HG03575 (cell line): ENCODE data around the gene DHX8.
"Not testable (repeated sequence)": the region's sequence is repeated elsewhere in the genome, so short reads cannot be mapped to it uniquely, and the experiment has no call there.

Experiments
- ATAC-seq: cut with Tn5 transposase; IDR thresholded peaks from one replicate; pipeline ENCODE4 v1.9.1; 2021; ENCODE audit not compliant: unreplicated experiment, insufficient number of reproducible peaks, low FRiP score; ENCODE audit errors: extremely low read depth

Gene DHX8

GRCh38 chr17:43457362-43457692 lies 26.4 kb upstream of the DHX8 start:
- no peak for ATAC-seq

DNA sequence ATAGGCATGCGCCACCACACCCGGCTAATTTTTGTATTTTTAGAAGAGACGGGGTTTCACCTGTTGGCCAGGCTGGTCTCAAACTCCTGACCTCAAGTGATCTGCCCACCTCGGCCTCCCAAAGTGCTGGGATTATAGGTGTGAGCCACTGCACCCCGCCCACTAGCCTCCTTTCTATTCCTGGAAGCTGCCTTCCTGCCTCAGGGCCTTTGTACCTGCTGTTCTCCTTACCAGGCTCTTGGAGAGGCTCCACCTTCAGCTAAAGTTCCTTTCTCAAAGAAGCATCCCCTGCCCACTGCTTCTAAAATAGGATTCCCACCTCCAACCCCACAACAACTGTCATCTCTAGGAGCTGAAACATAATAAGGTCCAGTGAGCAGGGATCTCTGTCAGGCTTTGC lies 23.9 kb upstream of the DHX8 start:
- not testable (repeated sequence) for ATAC-seq

- no peak for ATAC-seq
Observed at GRCh38 chr17:43461185-43461584, 22.6 kb upstream of the DHX8 start.

- not testable (repeated sequence) for ATAC-seq
Observed at GRCh38 chr17:43462569-43462968, 21.2 kb upstream of the DHX8 start.

GRCh38 chr17:43463241-43463640 lies 20.5 kb upstream of the DHX8 start:
- no peak for ATAC-seq

- ATAC-seq = no peak
Observed at GRCh38 chr17:43464046-43464445, 19.7 kb upstream of the DHX8 start.

DNA sequence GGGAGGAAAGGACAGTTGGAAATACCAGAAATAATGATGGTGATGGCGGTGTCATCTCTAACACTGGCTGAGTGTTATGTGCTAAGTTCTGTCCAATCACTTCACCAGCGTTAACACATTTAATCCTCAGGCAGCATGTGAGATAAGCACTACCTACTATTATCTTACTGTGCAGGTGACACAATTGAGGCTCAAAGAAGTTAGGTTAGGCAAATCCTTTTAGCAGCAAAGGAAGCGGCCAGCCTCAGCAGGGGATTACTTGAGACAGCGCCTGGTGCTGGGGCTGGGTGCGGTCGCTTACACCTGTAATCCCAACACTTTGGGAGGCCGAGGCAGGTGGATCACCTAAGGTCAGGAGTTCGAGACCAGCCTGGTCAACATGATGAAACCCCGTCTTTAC lies 18.7 kb upstream of the DHX8 start:
- ATAC-seq = no peak

GRCh38 chr17:43467981-43468581 lies 15.7 kb upstream of the DHX8 start:
- no peak for ATAC-seq

DNA sequence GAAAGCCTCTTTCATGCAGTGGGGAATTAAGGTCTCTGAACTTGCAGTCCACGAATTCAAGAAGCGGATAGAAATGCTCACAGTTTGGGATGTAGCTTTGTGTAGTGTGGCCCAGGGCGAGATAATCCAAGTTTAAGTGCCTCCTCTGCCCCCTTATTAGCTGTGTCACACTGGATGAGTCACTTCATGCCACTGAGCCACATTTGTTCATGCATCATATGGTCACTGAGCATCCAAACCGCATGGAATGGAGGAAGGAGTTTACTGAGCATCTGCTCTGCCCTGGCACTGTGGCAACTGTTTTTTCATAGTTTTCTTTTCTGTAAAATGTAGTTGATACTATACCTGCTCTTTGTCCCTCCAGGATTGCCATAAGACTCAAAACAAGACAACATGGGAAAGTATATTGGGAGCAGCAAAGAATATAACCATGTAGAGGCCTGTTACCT lies 15.1 kb upstream of the DHX8 start:
- ATAC-seq = no peak

DNA sequence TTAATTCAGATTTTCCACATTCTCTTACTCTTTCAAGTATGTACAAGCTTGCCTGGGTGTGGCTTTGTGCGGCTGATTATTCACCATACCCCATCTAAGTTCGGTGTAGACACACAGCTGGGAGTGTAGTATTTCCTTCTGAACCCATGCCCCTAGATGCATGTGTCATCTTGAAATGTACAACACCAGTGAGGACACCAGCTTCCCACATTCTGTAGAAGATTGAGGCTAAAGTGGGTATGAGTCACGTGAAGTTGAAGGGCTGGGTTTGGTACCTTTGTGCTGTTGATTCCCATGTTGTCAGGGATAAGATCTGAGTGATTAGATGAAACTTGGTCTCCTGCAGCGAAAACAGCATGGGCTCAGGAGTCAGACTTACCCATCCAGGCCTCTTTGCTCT lies 14.6 kb upstream of the DHX8 start:
- ATAC-seq = no peak

GRCh38 chr17:43471585-43472160 lies 12.1 kb upstream of the DHX8 start:
- no peak for ATAC-seq

DNA sequence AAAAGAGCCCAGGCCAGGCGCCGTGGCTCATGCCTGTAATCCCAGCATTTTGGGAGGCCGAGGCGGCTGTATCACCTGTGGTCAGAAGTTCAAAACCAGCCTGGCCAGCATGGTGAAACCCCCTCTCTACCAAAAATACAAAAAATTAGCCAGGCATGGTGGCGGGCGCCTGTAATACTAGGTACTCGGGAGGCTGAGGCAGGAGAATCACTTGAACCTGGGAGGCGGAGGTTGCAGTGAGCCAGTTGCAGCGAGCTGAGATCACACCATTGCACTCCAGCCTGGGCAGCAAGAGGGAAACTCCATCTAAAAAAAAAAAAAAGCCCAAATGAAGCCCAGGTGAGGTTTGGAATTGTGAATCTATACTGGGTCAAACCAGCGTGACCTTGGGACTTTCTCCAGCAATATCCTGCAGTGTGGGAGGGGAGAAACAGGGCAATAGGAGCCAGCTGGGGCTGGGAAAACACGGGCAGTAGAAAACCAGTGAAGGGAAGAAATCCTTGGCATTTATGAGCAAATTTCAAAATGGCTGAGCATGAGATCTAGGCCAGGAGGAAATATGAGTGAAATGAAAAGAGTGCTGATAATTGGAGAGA lies 8.2 kb upstream of the DHX8 start:
- ATAC-seq = no peak

GRCh38 chr17:43476306-43476705 lies 7.5 kb upstream of the DHX8 start:
- not testable (repeated sequence) for ATAC-seq

- ATAC-seq = no peak
Observed at GRCh38 chr17:43477832-43478634, 5.7 kb upstream of the DHX8 start.

DNA sequence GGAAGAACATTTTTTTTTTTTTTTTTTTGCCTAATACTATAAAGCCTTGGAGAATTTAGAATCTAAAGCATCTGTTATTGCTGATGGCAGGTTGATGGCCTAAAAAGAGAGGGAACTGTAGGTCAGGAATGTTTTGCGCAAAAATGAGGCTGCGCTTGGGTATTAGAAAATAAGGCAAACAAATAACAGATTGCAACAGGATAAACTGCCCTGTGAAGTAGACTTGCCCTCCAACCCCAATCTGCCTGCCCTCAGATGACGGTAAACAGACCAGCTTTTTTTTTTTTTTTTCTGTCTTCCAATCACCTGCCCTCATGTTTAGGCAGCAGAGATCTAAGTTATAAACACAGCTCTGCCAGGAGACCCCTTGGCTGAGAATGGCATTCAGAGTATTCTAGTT lies 3.8 kb upstream of the DHX8 start:
- ATAC-seq = no peak

DNA sequence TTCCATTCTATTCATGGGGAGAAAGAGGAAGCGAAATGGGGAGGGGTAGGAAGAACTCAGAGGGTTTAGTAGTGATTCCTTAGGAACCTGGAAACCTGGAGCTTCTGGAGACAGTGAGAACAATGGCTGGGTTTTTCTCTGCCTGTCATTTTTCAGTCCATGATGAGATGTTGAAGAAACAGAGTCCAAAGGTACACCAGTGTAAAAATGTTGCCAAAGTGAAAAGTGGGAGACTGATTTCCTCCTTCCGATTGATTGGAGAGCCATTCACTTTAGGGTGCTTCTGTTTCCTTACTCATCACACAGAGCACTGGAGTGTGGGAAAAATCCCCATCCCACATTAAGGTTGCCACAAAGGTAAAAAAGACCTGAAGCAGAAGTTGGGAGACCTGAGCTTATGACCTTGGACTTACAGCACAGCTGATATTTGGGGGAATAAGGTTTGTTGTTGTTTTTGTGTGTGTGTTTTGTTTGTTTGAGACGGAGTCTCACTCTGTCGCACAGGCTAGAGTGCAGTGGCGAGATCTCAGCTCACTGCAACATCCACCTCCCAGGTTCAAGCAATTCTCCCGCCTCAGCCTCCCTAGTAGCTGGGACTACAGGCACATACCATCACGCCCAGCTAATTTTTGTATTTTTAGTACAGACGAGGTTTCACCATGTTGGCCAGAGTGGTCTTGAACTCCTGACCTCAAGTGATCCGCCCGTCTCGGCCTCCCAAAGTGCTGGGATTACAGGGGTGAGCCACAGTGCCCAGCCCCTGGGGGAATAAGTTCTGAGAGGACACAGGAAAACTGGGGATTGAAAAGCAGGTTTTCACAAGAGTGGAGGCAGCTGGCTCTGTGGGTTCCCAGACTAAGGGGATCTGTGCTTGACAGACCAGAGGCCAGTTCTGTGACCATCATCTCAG lies 1.4 kb upstream of the DHX8 start:
- no peak for ATAC-seq

DNA sequence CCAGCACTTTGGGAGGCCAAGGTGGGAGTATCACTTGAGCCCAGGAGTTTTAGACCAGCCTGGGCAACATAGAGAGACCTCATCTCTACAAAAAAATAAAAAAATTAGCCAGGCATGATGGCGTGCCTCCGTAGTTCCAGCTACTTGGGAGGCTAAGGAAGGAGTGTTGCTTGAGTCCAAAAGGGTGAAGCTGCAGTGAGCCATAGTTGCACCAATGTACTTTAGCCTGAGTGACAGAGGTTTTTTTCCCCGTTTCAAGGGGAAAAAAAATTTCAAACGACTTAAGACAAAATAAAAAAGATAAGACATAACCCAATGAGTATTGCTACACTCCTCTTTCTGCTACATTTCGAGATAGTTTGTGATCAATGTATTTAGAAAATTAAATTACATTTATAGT lies 6.8 kb downstream of the DHX8 start:
- ATAC-seq = no peak

GRCh38 chr17:43509440-43509839 lies 25.7 kb downstream of the DHX8 start:
- ATAC-seq = not testable (repeated sequence)

DNA sequence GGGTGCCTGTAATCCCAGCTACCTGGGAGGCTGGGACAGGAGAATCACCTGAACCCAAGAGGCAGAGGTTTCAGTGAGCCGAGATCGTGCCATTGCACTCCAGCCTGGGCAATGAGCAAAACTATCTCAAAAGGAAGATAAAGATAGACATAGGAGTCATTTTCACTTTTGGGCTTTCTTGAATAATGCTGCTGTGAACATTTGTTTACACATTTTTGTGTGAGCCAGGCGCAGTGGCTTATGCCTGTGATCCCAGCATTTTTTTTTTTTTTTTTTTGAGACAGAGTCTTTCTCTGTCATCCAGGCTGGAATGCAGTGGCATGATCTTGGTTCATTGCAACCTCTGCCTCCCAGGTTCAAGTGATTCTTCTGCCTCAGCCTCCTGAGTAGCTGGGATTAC lies 27.4 kb downstream of the DHX8 start:
- ATAC-seq = not testable (repeated sequence)
